ENCODE results near the gene BRAP.
"Not testable (repeated sequence)": the region's sequence is repeated elsewhere in the genome, so short reads cannot be mapped to it uniquely, and the experiment has no call there.

BRAP gene

GRCh38 chr12:111624540-111624939 is 61.2 kb downstream of the BRAP start:
- DNase-seq (ENCODE audit: low read depth, low spot score): no peak
- H3K4me3 ChIP-seq (ENCODE audit: low read depth, low read length): no peak overlapping the region
- in situ Hi-C loops (cut with HindIII; ENCODE audit: low sequenced_read_pairs): no loop called here
- no peak for TF ChIP-seq CTCF (IDR thresholded peaks at IDR 0.05; ENCODE audit: low read depth, low read length)

GRCh38 chr12:111617841-111618240 is 67.9 kb downstream of the BRAP start:
- in situ Hi-C loops (cut with HindIII; ENCODE audit: low sequenced_read_pairs); H3K4me3 ChIP-seq (ENCODE audit: low read depth, low read length); DNase-seq (ENCODE audit: low read depth, low spot score): not testable (repeated sequence)

- in situ Hi-C loops (cut with HindIII; ENCODE audit: low sequenced_read_pairs): no loop called here
- DNase-seq (ENCODE audit: low read depth, low spot score): no peak
- no peak overlapping the region for H3K4me3 ChIP-seq (ENCODE audit: low read depth, low read length)
- no peak for TF ChIP-seq CTCF (IDR thresholded peaks at IDR 0.05; ENCODE audit: low read depth, low read length)
Observed at GRCh38 chr12:111616177-111616623, 69.6 kb downstream of the BRAP start.

GRCh38 chr12:111607239-111607638 is 78.5 kb downstream of the BRAP start:
- in situ Hi-C loops (cut with HindIII; ENCODE audit: low sequenced_read_pairs): no loop called here
- TF ChIP-seq CTCF (IDR thresholded peaks at IDR 0.05; ENCODE audit: low read depth, low read length): no peak
- no peak overlapping the region for H3K4me3 ChIP-seq (ENCODE audit: low read depth, low read length)
- DNase-seq (ENCODE audit: low read depth, low spot score): no peak

GRCh38 chr12:111606767-111607230 is 79.0 kb downstream of the BRAP start:
- in situ Hi-C loops (cut with HindIII; ENCODE audit: low sequenced_read_pairs): no loop called here
- no peak for DNase-seq (ENCODE audit: low read depth, low spot score)
- H3K4me3 ChIP-seq (ENCODE audit: low read depth, low read length): no peak overlapping the region
- no peak for TF ChIP-seq CTCF (IDR thresholded peaks at IDR 0.05; ENCODE audit: low read depth, low read length)

GRCh38 chr12:111605911-111606766 is 79.6 kb downstream of the BRAP start:
- H3K4me3 ChIP-seq (ENCODE audit: low read depth, low read length): no peak overlapping the region
- DNase-seq (ENCODE audit: low read depth, low spot score): peak; percentile 32
- in situ Hi-C loops (cut with HindIII; ENCODE audit: low sequenced_read_pairs): no loop called here
- no peak for TF ChIP-seq CTCF (IDR thresholded peaks at IDR 0.05; ENCODE audit: low read depth, low read length)

- H3K4me3 ChIP-seq (ENCODE audit: low read depth, low read length); DNase-seq (ENCODE audit: low read depth, low spot score); in situ Hi-C loops (cut with HindIII; ENCODE audit: low sequenced_read_pairs): not testable (repeated sequence)
Observed at GRCh38 chr12:111602857-111603256, 82.9 kb downstream of the BRAP start.
